Fibroblast of lung (primary cell): Measurements from ENCODE around the gene MAST3.

Source experiments
- CTCF ChIP-seq, 2 donors: IDR thresholded peaks in 1 of 2; conservative IDR thresholded peaks in 1 of 2; 1 replicate in 1 of 2; 2 replicates in 1 of 2; pipeline ENCODE4 v1.5.1; 2011 to 2012; ENCODE audit warnings: low read length in 2 of 2, control low read depth in 1 of 2, inconsistent platforms in 1 of 2, low read depth in 1 of 2, mild to moderate bottlenecking in 1 of 2
- EZH2 ChIP-seq: IDR thresholded peaks from 2 replicates; pipeline ENCODE4 v1.5.1; 2012; ENCODE audit warnings: low read length, control low read depth, mild to moderate bottlenecking; ENCODE audit errors: missing control alignments

- no peak for TF ChIP-seq CTCF (conservative IDR thresholded peaks at IDR 0.05 in 1 of 2, IDR thresholded peaks at IDR 0.05 in 1 of 2; ENCODE audit: low read depth in 1 of 2, low read length in 2 of 2)
- TF ChIP-seq EZH2, result no peak
Measured at GRCh38 chr19:18147396-18147795, 49.8 kb downstream of the MAST3 start.
